HepG2 (cell line): ENCODE results near the gene RAD9A. TPM values are rescaled to one million over a fixed set of nuclear protein-coding genes. Genes with fewer than 3 reads are reported as not detected.

ENCODE experiments used
- ATF6 ChIP-seq: sonication (generic); formaldehyde crosslinking; conservative IDR thresholded peaks from 2 replicates; pipeline ENCODE4 v1.4.0; 2020; ENCODE audit warnings: missing genetic modification reagents
- ATF7-NPFF ChIP-seq: sonication (generic); formaldehyde crosslinking; IDR thresholded peaks from 2 replicates; pipeline ENCODE4 v1.8.1; 2023; ENCODE audit warnings: mild to moderate bottlenecking, low read depth, missing genetic modification reagents, moderate library complexity
- IRF9 ChIP-seq: sonication (generic); formaldehyde crosslinking; IDR thresholded peaks from 2 replicates; pipeline ENCODE4 v1.8.0; 2022; ENCODE audit warnings: missing genetic modification reagents, mild to moderate bottlenecking, borderline replicate concordance
- KMT2B ChIP-seq: IDR thresholded peaks from 2 replicates; pipeline ENCODE4 v1.6.1; 2016; ENCODE audit warnings: missing genetic modification reagents, missing compliant biosample characterization
- MAFK ChIP-seq, 2 experiments: IDR thresholded peaks in 1 of 2; conservative IDR thresholded peaks in 1 of 2; 2 replicates each; pipeline ENCODE4 v1.6.1; 2011; ENCODE audit warnings: improper control_type of control experiment in 2 of 2, low read length in 2 of 2
- NFE2L1 ChIP-seq: sonication (generic); formaldehyde crosslinking; IDR thresholded peaks from 2 replicates; pipeline ENCODE4 v1.4.0; 2020; ENCODE audit warnings: missing genetic modification reagents, mild to moderate bottlenecking, borderline replicate concordance
- NR2C2 ChIP-seq: sonication (generic); formaldehyde crosslinking; IDR thresholded peaks from 2 replicates; pipeline ENCODE4 v1.4.0; 2020; ENCODE audit warnings: missing genetic modification reagents, mild to moderate bottlenecking, moderate library complexity, borderline replicate concordance
- PAXIP1 ChIP-seq: sonication (generic); formaldehyde crosslinking; conservative IDR thresholded peaks from 2 replicates; pipeline ENCODE4 v1.4.0; 2020; ENCODE audit warnings: mild to moderate bottlenecking, missing genetic modification reagents, moderate library complexity
- SRSF1 ChIP-seq: fragments of 200-400 bp; formaldehyde crosslinking; optimal IDR thresholded peaks from 2 replicates; pipeline ENCODE3; 2017; ENCODE audit warnings: mild to moderate bottlenecking, low read depth, low read length, moderate library complexity
- ZMYM3 ChIP-seq: sonication (generic); formaldehyde crosslinking; IDR thresholded peaks from 2 replicates; pipeline ENCODE4 v1.5.1; 2020; ENCODE audit warnings: mild to moderate bottlenecking, missing genetic modification reagents
- ZNF230 ChIP-seq: sonication (generic); formaldehyde crosslinking; IDR thresholded peaks from 2 replicates; pipeline ENCODE4 v1.4.0; 2020; ENCODE audit warnings: mild to moderate bottlenecking, missing genetic modification reagents
- ZNF235 ChIP-seq: sonication (generic); formaldehyde crosslinking; IDR thresholded peaks from 2 replicates; pipeline ENCODE4 v1.8.1; 2023; ENCODE audit warnings: mild to moderate bottlenecking, missing genetic modification reagents, borderline replicate concordance
- ZNF441 ChIP-seq: sonication (generic); formaldehyde crosslinking; IDR thresholded peaks from 2 replicates; pipeline ENCODE4 v1.7.0; 2021; ENCODE audit warnings: missing genetic modification reagents, borderline replicate concordance
- ZNF619 ChIP-seq: sonication (generic); formaldehyde crosslinking; IDR thresholded peaks from 2 replicates; pipeline ENCODE4 v1.4.0; 2020; ENCODE audit warnings: mild to moderate bottlenecking, missing genetic modification reagents
- ZNF639 ChIP-seq: conservative IDR thresholded peaks from 2 replicates; pipeline ENCODE4 v1.6.1; 2018; ENCODE audit warnings: missing genetic modification reagents
- ZNF839 ChIP-seq: sonication (generic); formaldehyde crosslinking; IDR thresholded peaks from 2 replicates; pipeline ENCODE4 v1.4.0; 2020; ENCODE audit warnings: missing genetic modification reagents, mild to moderate bottlenecking, borderline replicate concordance
- polyA plus RNA-seq, 8 experiments: library from polyadenylated mRNA; depleted of rRNA in 3 of 8; stranded (reverse) in 7 of 8; unstranded in 1 of 8; fragments of >200 nt; fragmentation: Illumina TruSeq in 4 of 8; extraction: Trizol in 4 of 8; gene quantifications; 2 replicates each; pipeline versions ENCODE4 v1.2.1 to v1.2.3, GENCODE V29; 2011 to 2016; ENCODE audit warnings: low read depth in 4 of 8, missing spikeins in 1 of 8, mixed read lengths in 1 of 8; ENCODE audit not compliant: insufficient read depth in 1 of 8
- total RNA-seq, 5 experiments: library from RNA; depleted of rRNA; stranded (reverse); fragments of >200 nt; fragmentation: Illumina TruSeq; extraction: Trizol; gene quantifications; 2 replicates each; pipeline ENCODE4 v1.2.3, GENCODE V29; 2016; ENCODE audit warnings: low read depth in 1 of 5

The RAD9A gene
- total and polyA plus RNA-seq, 2 of the 13 experiments (the other 11 are each of a cell fraction or from before 2014, with no cell fraction given), result 10.1 to 15.7 TPM

- TF ChIP-seq ZNF230 (CRISPR knock-in tag) (no peak), KMT2B (CRISPR knock-in tag) (no peak), ZNF235 (CRISPR knock-in tag) (no peak), ZNF639 (CRISPR knock-in tag) (no peak), NFE2L1 (no peak), ATF7-NPFF (CRISPR knock-in tag) (no peak), ATF6 (CRISPR knock-in tag) (no peak), ZNF441 (no peak), ZMYM3 (CRISPR knock-in tag) (no peak), IRF9 (CRISPR knock-in tag) (no peak), NR2C2 (CRISPR knock-in tag) (no peak), MAFK (conservative IDR thresholded peaks at IDR 0.05 in 1 of 2, IDR thresholded peaks at IDR 0.05 in 1 of 2; ENCODE audit: low read length in 2 of 2) (peak; percentile 34 to 52; a peak in 3 of 4 replicates), ZNF839 (CRISPR knock-in tag) (no peak), ZNF619 (CRISPR knock-in tag) (no peak), PAXIP1 (CRISPR knock-in tag) (no peak), SRSF1 (no peak)
These were observed 17.9 kb upstream of the RAD9A start (continued) for GRCh38 chr11:67373648-67374570.
